Measurements from ENCODE around the gene RGS10. TPM values are rescaled to one million over a fixed set of nuclear protein-coding genes. Genes with fewer than 3 reads are reported as not detected.

The RGS10 gene
- total RNA-seq, 1 experiment from 2014 or later: 10.6 TPM

DNA sequence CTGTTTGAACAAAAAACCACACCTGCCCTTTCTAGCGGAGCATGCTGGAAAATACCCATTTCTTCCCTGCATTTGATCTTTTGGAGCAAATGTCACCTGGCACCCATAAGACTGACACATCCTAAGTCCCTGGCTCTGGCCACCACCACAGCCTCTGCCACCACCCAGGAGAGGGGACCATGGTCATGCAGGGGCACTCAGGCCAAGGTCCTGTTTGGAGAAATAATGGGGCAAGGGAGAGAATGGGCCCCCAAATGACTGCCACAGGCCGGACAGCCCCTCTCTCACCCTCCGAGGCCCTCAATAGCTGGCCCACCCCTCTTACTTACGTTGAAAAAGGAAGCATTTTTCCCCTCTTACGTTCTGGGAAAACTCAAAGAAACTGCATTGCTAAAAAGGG lies 35.4 kb downstream of the RGS10 start:
- no peak overlapping the region for H2AK5ac ChIP-seq (ENCODE audit: insufficient read length, low read length)
- H3K27me3 ChIP-seq (ENCODE audit: insufficient read depth, low read length): no peaks in the 10 kb centered on the region
- H4K91ac ChIP-seq (ENCODE audit: insufficient read length, low read depth, low read length): no peak overlapping the region
- DNase-seq: no peak
- H3K27me3 Mint-ChIP-seq (ENCODE audit: low read depth): no peaks in the 10 kb centered on the region; the same call in none of the 2 replicates
- no peak overlapping the region for H3K14ac ChIP-seq (ENCODE audit: insufficient read depth, low read length)
- no peak overlapping the region for H3K18ac ChIP-seq (ENCODE audit: insufficient read length, low read depth, low read length)
- no peaks in the 10 kb centered on the region for H3K23me2 ChIP-seq (ENCODE audit: insufficient read length, low read depth, low read length, poor library complexity, severe bottlenecking)
- no peak overlapping the region for H3K27ac Mint-ChIP-seq
- H3K79me1 ChIP-seq (ENCODE audit: insufficient read depth, low read depth, low read length, poor library complexity, severe bottlenecking): no peaks in the 10 kb centered on the region
- no peak overlapping the region for H3T11ph ChIP-seq (ENCODE audit: low read length)
- no peak overlapping the region for H2BK120ac ChIP-seq (ENCODE audit: low read depth, low read length, poor library complexity, severe bottlenecking)
- peaks cover 6 to 10% of the 10 kb centered on the region in 2 experiments; a peak in 3 of 4 replicates for H3K4me1 Mint-ChIP-seq
- no peak overlapping the region for H2BK12ac ChIP-seq (ENCODE audit: insufficient read length, low read depth, low read length)
- H3K9me3 Mint-ChIP-seq: no peaks in the 10 kb centered on the region; a peak in 1 of 5 replicates
- H3K4me3 Mint-ChIP-seq: no peak overlapping the region
- H3K9me3 ChIP-seq (ENCODE audit: control insufficient read depth, low read depth, low read length): no peaks in the 10 kb centered on the region
- no peak overlapping the region for H3K4ac ChIP-seq (ENCODE audit: low read depth, low read length)
- H3K4me1 ChIP-seq (ENCODE audit: insufficient read depth, low read length): no peaks in the 10 kb centered on the region
- TF ChIP-seq, protein P1, sequence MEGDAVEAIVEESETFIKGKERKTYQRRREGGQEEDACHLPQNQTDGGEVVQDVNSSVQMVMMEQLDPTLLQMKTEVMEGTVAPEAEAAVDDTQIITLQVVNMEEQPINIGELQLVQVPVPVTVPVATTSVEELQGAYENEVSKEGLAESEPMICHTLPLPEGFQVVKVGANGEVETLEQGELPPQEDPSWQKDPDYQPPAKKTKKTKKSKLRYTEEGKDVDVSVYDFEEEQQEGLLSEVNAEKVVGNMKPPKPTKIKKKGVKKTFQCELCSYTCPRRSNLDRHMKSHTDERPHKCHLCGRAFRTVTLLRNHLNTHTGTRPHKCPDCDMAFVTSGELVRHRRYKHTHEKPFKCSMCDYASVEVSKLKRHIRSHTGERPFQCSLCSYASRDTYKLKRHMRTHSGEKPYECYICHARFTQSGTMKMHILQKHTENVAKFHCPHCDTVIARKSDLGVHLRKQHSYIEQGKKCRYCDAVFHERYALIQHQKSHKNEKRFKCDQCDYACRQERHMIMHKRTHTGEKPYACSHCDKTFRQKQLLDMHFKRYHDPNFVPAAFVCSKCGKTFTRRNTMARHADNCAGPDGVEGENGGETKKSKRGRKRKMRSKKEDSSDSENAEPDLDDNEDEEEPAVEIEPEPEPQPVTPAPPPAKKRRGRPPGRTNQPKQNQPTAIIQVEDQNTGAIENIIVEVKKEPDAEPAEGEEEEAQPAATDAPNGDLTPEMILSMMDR (conservative IDR thresholded peaks at IDR 0.05): no peak
- H3K79me2 ChIP-seq (ENCODE audit: insufficient read depth, low read length): no peaks in the 10 kb centered on the region
- no CpG with 5 or more reads among the region's 5 CpGs for WGBS (ENCODE audit: extremely low coverage, insufficient read length, low lambda C conversion rate)
- no peak overlapping the region for H3K23ac ChIP-seq (ENCODE audit: insufficient read length, low read depth, low read length)
- no peak overlapping the region for H2AFZ ChIP-seq (ENCODE audit: low read length)
- no peak overlapping the region for H3K4me2 ChIP-seq (ENCODE audit: insufficient read depth, insufficient read length, low read length)
- no peak overlapping the region for H2BK20ac ChIP-seq (ENCODE audit: low read depth, low read length, poor library complexity, severe bottlenecking)
- H2BK5ac ChIP-seq (ENCODE audit: insufficient read length, low read length): no peak overlapping the region
- H3K27ac ChIP-seq (ENCODE audit: insufficient read length, low read depth, low read length): no peak overlapping the region
- no peak overlapping the region for H4K8ac ChIP-seq (replicated peaks; ENCODE audit: insufficient read length, low read depth, low read length)
- no peaks in the 10 kb centered on the region for H4K20me1 ChIP-seq (ENCODE audit: control insufficient read depth, insufficient read depth, insufficient read length)
- H3K56ac ChIP-seq (ENCODE audit: insufficient read length, low read depth, low read length): no peak overlapping the region
- H4K5ac ChIP-seq (ENCODE audit: insufficient read length, low read depth, low read length): no peak overlapping the region
- no peak overlapping the region for H3K9ac ChIP-seq (ENCODE audit: extremely low read depth, insufficient read length, low read length)
- peaks cover 0 to 2% (median 0%) of the 10 kb centered on the region in 3 experiments; a peak in 1 of 7 replicates for H3K36me3 Mint-ChIP-seq (ENCODE audit: insufficient read depth in 1 of 3, low read depth in 3 of 3)
- no peak overlapping the region for H2BK15ac ChIP-seq (ENCODE audit: low read depth, low read length)
